ENCODE data around the gene CHMP3. TPM values are rescaled to one million over a fixed set of nuclear protein-coding genes. Genes with fewer than 3 reads are reported as not detected.
A peak's percentile ranks its signal among the peaks of the same experiment; 100 is the strongest.

CHMP3 gene
- polyA plus RNA-seq, 3 donors = 45.4 to 115 (median 99.4) TPM

GRCh38 chr2:86608832-86609410, 45.7 kb upstream of the CHMP3 start:
- peaks cover 59 to 72% of the 10 kb centered on the region in 2 donors for H3K36me3 Mint-ChIP-seq
- 100% methylated on average over 1 of the region's 2 CpGs for WGBS (ENCODE audit: insufficient coverage)
- Histone ChIP-seq H3K36me3 (replicated peaks in 1 of 2; ENCODE audit: control insufficient read depth in 1 of 2, insufficient read depth in 2 of 2, low read length in 2 of 2) (peaks cover 27 to 80% of the 10 kb centered on the region in 2 donors), H3K4me2 (replicated peaks; ENCODE audit: extremely low read depth, low read length, poor library complexity, severe bottlenecking) (no peak overlapping the region), H3K4me3 (replicated peaks in 1 of 3; ENCODE audit: low read depth in 2 of 3, low read length in 3 of 3) (no peak overlapping the region), H3K79me2 (ENCODE audit: insufficient read depth, low read length) (no peaks in the 10 kb centered on the region), H3K9me3 (replicated peaks in 1 of 2; ENCODE audit: control insufficient read depth in 1 of 2, insufficient read depth in 1 of 2, low read length in 2 of 2) (no peaks in the 10 kb centered on the region), H3K27me3 (ENCODE audit: control insufficient read depth in 2 of 2, insufficient read depth in 2 of 2, low read length in 2 of 2) (no peaks in the 10 kb centered on the region), H3K27ac (ENCODE audit: low read depth in 1 of 2, low read length in 2 of 2) (no peak overlapping the region), H3K4me1 (ENCODE audit: control insufficient read depth in 1 of 2, insufficient read depth in 2 of 2, low read length in 2 of 2) (no peaks in the 10 kb centered on the region), H2AFZ (ENCODE audit: insufficient read depth, low read depth, low read length, poor library complexity, severe bottlenecking) (no peak overlapping the region), H4K20me1 (ENCODE audit: insufficient read depth, low read length) (peaks cover 4% of the 10 kb centered on the region), H3K9ac (ENCODE audit: insufficient read depth, low read length, poor library complexity, severe bottlenecking) (no peak overlapping the region)
- H3K27me3 Mint-ChIP-seq (ENCODE audit: low read depth in 3 of 3) = no peaks in the 10 kb centered on the region
- intact Hi-C loops (cut with micrococcal nuclease) = no loop called here
- DNase-seq = no peak
- H3K9me3 Mint-ChIP-seq = no peaks in the 10 kb centered on the region
- peak overlapping the region in 1 of 7 donors; percentile 27 for H3K27ac Mint-ChIP-seq
- peaks cover 7% of the 10 kb centered on the region for H3K4me1 Mint-ChIP-seq
- TF ChIP-seq CTCF (IDR thresholded peaks at IDR 0.05) = no peak
- no peak overlapping the region for H3K4me3 Mint-ChIP-seq

GRCh38 chr2:86603905-86604304, 40.7 kb upstream of the CHMP3 start:
- no peak overlapping the region for H3K9ac ChIP-seq (ENCODE audit: insufficient read depth, low read length, poor library complexity, severe bottlenecking)
- H3K79me2 ChIP-seq (ENCODE audit: insufficient read depth, low read length) = no peaks in the 10 kb centered on the region
- H3K4me3 ChIP-seq (replicated peaks in 1 of 3; ENCODE audit: low read depth in 2 of 3, low read length in 3 of 3) = no peak overlapping the region
- Mint-ChIP-seq H3K27ac (no peak overlapping the region), H3K9me3 (peaks cover 0 to 10% (median 0%) of the 10 kb centered on the region in 7 donors), H3K4me1 (peaks cover 7% of the 10 kb centered on the region), H3K4me3 (no peak overlapping the region), H3K27me3 (ENCODE audit: low read depth in 3 of 3) (no peaks in the 10 kb centered on the region), H3K36me3 (peaks cover 39 to 53% of the 10 kb centered on the region in 2 donors)
- no peak for DNase-seq
- WGBS (ENCODE audit: insufficient coverage) = no CpG with 5 or more reads among the region's 4 CpGs
- no peak overlapping the region for H3K4me2 ChIP-seq (replicated peaks; ENCODE audit: extremely low read depth, low read length, poor library complexity, severe bottlenecking)
- TF ChIP-seq CTCF (IDR thresholded peaks at IDR 0.05) = no peak
- no peaks in the 10 kb centered on the region for H3K27me3 ChIP-seq (ENCODE audit: control insufficient read depth in 2 of 2, insufficient read depth in 2 of 2, low read length in 2 of 2)
- no peak overlapping the region for H2AFZ ChIP-seq (ENCODE audit: insufficient read depth, low read depth, low read length, poor library complexity, severe bottlenecking)
- no peaks in the 10 kb centered on the region for H4K20me1 ChIP-seq (ENCODE audit: insufficient read depth, low read length)
- H3K27ac ChIP-seq (ENCODE audit: low read depth in 1 of 2, low read length in 2 of 2) = no peak overlapping the region
- no peaks in the 10 kb centered on the region for H3K9me3 ChIP-seq (replicated peaks in 1 of 2; ENCODE audit: control insufficient read depth in 1 of 2, insufficient read depth in 1 of 2, low read length in 2 of 2)
- H3K4me1 ChIP-seq (ENCODE audit: control insufficient read depth in 1 of 2, insufficient read depth in 2 of 2, low read length in 2 of 2) = no peaks in the 10 kb centered on the region
- intact Hi-C loops (cut with micrococcal nuclease) = no loop called here
- H3K36me3 ChIP-seq (replicated peaks in 1 of 2; ENCODE audit: control insufficient read depth in 1 of 2, insufficient read depth in 2 of 2, low read length in 2 of 2) = peaks cover 17 to 36% of the 10 kb centered on the region in 2 donors

Data from CD14-positive monocyte (primary cell).